Fibroblast of skin of scalp (primary cell): ENCODE measurements around the gene S100A6.
A peak's percentile ranks its signal among the peaks of the same experiment; 100 is the strongest.

ENCODE experiments used
- DNase-seq: peaks from one replicate; pipeline ENCODE4 v3.0.0-alpha.2; 2013

The S100A6 gene

DNA sequence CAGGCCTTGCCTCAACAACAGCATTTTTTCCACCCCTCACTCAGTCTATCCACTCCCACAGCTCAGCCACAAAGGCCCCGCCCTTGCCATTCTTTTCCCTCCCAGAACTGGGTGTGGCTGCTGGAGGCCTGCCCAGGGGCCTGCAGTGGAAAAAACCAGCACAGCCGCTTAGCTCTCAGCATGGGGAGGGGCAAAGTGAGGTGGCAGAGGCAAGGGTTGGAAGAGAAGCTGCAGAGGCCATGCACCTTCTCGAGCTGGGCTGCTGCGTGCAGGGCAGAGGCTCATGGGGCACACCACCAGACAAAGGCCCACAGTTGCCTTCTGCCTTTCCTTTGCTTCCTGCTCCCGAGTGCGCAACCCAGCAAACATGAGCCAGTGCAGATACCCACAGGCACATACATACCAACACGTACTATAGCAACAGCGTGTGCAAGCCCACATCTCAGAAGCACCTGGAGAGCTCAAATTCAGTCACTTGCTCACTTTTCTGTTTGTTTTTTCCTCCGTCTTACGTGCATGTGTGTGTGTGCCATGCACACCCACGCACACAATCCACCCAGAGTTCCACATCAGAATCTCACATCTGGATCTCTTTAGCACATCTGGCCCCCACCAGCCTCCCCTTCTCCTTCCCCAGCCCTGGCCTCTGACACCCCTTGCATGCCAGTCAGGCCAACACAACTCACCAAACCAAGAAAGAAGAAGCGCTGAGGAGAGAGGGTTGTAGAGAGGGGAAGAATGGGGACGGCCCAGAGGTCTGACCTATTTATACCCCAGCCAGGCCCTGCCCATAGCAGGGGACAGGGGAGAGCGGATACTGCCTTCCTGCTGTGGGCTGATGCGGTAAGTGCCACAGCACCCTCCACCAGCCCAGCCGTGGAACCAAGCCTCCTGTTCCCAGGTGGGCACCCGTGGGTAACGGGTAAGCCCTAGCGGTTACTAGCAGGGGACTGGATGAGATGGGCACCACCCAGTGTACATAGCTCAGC is 9.6 kb upstream of the S100A6 start, which contains the start of gene S100A4:
Gene S100A4 (minus strand): TSS at position 740 of the 989 bp plus-strand sequence. CDS start 1,012 bp downstream, outside the sequence.
- DNase-seq, result peak; percentile 96

DNA sequence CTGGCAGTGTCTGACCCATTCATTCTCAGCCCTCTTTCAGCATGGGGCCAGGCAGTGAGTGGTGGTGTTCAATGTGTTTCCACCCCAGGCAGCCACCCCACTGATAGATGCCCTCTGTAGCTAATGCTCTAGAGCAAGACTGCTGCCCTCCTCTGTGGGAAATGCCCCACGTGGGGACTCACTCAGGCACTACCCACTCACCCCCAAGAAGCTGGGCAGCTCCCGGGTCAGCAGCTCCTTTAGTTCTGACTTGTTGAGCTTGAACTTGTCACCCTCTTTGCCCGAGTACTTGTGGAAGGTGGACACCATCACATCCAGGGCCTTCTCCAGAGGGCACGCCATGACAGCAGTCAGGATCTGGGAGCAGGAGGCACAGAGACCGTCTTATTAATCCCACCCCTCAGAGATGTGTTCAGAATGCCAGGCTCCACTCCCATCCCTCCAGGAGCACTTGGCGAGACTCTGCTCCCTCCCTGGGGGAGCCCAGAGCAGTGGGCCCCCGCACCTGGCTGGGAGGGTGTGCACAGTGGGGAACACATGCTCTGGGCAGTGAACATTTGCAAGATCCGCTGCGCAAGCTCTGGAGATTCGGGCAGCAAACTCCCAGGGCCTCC is 8.8 kb upstream of the S100A6 start:
- no peak for DNase-seq

GRCh38 chr1:153543736-153544135 is 7.9 kb upstream of the S100A6 start:
- no peak for DNase-seq

DNA sequence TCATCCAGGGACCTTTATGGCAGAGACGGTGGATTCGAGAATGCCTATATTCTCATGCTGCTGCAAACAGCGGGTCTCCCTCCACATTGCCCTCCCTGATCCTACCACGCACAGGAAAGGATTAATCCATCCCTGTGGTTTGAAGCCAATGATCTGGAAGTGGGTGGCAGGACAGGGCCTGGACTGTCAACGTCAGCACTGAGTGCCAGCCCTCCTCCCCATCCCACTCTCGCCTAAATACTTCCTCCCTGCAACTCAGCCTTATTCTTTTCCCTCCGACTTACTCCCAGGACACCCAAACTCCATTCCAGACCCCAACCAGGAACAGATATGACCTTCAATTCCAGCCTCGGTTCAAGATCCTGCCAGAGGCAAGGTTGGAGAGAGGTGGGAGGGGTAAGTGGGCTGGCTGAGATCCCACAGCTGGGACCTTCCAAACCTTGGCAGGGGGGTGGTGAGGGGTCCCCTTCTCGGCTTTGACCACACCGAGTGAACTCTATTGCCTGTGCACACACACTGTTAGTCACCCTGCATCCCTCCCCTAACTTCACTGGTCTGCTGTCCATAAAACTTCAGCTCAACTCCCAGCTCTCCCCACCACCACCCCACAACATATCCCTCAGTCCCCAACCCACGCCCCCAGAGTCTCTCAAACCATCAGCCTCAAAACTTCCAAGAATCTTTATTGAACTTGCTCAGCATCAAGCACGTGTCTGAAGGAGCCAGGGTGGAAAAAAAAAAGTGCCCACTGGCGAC is 7.3 kb upstream of the S100A6 start:
- no peak for DNase-seq

- DNase-seq, result no peak
Observed at GRCh38 chr1:153541641-153542590, 6.1 kb upstream of the S100A6 start.

- DNase-seq, result peak; percentile 50
Observed at GRCh38 chr1:153540394-153541361, 4.9 kb upstream of the S100A6 start, which contains the start of gene S100A5. TSS of gene S100A5 (minus strand) at chr1:153540934. CDS start at chr1:153540191, 743 bp downstream.

DNA sequence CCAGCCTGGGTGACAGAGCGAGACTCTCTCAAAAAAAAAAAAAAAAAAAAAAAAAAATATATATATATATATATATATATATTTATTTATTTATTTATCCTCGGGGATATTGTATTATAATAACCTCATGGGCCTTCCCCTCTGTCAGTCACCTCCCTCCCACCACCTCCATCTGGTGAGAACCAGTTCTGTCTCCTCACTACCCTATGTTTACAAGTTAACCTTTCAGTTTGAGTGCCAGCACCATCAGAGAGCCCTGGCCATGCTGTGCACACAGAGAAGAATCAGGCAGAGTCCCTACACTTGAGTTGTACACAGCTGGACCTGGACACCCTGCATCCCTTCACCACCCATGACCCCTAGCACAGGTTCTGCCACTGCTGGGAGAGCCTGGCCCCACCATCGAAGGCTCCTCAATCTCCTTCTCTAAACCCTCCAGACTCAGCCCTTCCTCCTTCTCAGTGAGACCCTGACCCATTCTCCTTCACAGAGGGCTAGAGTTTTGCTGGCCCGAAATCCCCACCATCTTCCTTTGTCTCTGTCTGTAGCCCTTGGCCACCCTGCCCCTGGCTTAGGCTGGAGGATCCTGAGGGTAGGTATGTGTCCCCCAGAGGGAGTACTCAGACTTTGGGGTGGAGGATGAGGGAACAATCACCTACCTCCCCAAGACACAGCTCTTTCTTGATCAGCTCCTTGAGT is 3.8 kb upstream of the S100A6 start:
- no peak for DNase-seq

DNA sequence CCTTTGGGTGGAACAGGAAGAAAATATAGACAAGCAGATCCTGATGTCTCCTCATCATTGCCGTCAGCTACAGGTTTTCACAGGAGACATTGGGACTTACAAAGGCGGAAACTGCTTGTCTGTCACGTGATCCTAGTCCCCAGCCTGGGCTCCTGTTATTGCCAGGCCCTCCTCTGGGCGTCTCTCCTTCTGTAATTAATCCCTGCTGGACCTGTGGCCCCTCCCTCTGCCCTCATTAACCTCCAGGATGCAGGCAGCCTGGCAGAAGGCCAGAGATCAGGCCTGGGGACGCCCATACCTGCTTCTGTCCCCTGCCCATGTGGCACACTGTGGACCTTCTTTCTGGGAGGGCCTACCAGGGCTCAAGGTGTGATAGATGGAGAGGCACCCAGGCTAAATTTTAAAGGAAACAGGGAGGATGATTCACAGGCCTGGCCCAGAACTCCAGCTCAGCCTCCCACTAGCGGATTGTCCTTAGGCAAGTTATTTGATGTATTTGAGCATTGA is 2.6 kb upstream of the S100A6 start:
- peak; percentile 38 for DNase-seq

- DNase-seq, result no peak
Observed at GRCh38 chr1:153537376-153537730, 1.6 kb upstream of the S100A6 start.

GRCh38 chr1:153536671-153537375 is 1.0 kb upstream of the S100A6 start:
- no peak for DNase-seq

DNA sequence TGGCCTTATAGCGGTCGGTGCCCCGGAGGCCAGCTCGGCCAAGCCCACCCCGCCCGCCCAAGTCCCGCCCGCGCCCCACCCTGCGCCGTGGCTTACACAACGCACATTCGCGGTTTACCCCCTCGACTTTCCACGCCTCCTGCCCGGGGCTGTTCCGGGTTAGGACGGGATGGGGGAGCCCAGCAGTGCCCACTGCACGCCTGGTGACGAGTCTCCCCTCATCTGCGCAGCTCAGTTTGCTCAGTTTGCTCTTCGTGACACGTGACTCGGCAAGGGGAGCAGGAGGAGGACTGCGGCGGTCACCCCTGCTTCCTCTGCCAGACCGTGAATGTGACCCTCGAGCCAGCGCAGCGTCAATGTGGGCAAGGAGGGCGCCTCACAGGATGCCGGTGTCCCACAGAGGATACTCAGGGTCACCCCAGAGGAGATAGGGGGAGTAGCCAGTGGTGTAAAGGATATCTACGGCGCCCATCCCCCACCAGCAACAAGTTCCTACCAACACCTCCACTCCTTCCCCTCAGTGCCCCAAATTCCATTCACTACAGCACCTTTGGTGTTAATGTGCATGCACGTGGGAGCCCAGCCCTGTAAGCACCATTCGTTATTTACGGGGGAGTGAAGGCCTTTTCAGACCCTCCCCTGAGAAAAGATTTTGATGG is 350 bp upstream of the S100A6 start:
- DNase-seq, result peak; percentile 93

- DNase-seq, result no peak
Observed at GRCh38 chr1:153534925-153535241, 908 bp downstream of the S100A6 start.

DNA sequence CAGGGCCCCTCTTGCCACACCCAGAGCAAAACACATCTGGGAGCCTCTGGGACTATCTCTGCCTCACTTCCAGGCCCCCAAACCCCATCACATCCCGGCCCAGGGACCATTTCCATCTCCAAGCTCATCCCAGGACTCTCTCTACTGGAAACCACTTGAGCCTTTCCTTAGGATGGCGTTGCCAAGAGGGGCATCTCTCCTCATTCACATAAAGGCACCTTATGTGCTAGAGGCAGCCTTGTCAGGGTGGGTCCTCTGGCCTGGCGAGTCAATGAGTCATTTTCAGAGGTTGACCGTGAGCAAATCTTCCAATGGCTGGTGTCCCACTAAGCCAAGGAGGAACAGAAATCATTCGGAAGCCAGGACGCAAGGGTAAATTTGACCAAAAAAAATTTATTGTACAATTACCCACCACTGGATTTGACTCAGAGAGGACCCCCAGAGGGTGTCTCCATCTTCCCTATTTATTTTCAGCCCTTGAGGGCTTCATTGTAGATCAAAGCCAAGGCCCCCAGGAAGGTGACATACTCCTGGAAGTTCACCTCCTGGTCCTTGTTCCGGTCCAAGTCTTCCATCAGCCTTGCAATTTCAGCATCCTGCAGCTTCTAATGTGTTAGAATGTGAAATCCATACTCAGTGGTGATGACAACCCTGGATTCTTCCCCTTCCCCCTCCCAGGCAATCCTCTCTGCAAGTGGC is 1.4 kb downstream of the S100A6 start:
- DNase-seq, result peak; percentile 42

DNA sequence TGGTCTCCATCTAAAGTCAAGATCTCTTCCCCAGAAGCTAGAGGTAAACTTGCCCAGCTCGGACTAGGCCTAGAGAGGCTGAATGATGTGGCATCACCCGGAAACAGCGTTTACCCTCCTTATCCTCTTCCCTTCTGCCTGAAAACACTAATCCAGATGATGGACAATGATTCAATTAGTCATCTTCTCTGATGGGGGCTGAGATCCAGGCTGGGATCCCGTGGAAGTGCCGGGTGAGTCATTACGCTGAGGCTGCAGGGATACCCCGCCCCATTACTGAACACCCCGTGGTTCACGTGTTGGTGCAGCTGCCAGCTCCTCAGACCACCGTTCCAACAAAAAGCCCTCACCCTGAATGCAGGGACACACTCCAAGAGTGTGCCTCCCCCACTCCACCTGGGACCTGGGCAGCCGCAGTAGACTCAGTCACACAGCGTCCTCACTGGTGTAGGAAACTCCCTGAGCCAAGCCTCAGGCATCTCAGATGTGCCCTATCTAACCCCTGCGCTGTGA is 2.0 kb downstream of the S100A6 start:
- peak; percentile 93 for DNase-seq

GRCh38 chr1:153532769-153533599 is 2.8 kb downstream of the S100A6 start:
- DNase-seq, result peak; percentile 91

DNA sequence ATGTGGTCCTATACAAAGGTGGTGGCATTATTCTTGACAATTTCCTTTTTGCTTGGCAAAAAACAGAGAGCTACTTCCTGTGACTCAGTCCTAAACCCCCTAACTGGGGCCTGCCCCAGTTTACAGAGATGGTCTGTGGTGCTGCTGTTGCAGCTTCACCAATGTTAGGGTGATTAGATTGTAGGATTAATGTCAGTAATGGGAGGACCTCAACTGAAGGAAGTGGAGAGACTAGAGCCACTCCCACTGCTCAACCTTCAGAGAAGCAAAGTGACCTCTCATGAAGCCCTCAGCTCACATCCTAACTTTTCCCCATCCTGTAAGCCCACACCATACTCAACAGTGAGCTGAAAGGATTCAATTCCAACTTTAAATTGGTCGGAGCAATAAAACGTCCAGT is 3.6 kb downstream of the S100A6 start:
- DNase-seq, result no peak

DNA sequence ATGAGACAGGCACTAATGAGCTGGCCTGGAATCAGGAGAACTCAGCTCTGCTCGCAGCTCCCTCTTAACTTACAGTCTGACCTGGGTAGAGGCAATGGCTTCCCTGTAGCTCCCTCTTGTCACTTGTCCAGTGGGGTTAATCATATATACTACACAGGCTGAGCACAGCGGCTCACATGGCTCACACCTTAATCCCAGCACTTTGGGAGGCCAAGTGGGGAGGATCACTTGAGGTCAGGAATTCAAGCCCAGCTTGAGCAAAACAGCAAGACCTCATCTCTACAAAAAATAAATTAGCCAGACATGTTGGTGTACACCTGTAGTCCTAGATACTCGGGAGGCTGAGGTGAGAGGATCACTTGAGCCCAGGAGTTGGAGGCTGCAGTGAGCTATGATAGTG is 4.2 kb downstream of the S100A6 start:
- no peak for DNase-seq
